Measurements from ENCODE around the gene SLC25A41.
"Not testable (repeated sequence)": the region's sequence is repeated elsewhere in the genome, so short reads cannot be mapped to it uniquely, and the experiment has no call there.

SLC25A41 gene

DNA sequence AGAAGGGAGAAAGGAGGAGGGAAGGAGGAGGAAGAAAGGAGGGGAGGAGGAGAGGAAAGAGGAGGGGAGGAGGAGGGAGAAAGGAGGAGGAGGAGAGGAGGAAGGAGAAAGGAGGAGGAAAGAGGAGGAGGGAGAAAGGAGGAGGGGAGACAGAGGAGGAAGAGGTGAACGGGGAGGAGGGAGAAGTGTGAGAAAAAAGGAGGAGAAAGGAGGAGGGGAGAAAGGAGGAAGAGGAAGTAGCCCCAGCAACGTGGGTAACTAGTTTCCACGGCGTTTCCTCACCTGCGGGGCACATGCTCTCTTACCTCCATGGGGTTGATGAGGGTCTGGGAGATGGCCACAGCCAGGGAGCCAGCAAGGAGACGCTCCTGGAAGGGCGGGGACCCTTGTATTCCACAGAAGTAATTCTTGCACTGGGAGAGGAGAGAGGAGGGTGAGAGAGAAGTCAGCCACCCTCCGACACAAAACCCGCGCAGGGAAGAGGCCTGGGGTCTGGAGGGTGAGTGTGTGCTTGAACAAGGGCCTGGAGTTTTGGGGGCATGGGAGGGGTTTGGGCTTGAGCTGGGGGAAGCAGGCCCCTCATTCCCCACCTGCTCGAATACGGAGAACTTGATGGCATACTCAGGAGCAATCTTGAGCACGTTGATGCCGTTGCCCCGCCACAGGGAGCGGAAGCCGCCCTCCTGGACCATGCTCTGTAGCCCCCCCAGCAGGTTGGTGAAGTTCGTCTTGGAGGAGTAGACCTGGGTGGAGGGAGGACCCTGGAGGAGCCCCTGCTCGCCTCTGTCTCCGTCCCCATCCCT lies 3.9 kb downstream of the SLC25A41 start:
- Histone ChIP-seq H3K79me1 (ENCODE audit: low read length) (no peaks in the 10 kb centered on the region), H3K23ac (ENCODE audit: low read length) (no peak overlapping the region)
- WGBS (ENCODE audit: extremely low coverage, insufficient coverage, low lambda C conversion rate), result no CpG with 5 or more reads among the region's 20 CpGs

DNA sequence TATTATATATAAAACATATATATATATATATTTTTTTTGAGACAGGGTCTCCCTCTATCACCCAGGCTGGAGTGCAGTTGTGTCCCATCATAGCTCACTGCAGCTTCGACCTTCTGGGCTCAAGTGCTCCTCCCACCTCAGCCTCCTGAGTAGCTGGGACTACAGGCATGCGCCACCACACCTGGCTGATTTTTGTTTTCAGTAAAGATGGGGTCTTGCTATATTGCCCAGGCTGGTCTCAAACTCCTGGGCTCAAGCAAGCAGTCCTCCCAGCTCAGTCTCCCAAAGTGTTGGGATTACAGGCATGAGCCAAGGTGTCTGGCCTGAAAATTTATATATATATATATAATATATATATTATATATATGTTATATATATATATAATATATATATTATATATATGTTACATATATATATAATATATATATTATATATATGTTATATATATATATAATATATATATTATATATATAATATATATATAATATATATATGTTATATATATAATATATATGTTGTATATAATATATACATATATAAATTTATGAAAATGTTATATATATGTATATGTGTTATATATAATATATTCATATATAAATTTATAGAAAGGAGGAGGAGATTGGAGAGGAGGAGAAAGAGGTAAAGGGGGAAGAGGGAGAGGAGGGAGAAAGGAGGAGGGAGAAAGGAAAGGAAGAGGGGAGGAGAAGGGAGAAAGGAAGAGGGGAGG lies 4.7 kb downstream of the SLC25A41 start:
- whole genome bisulfite sequencing (ENCODE audit: extremely low coverage, insufficient coverage, low lambda C conversion rate), result no CpG with 5 or more reads among the region's 2 CpGs
- not testable (repeated sequence) for H3K27me3 ChIP-seq (ENCODE audit: insufficient read depth, low read length, poor library complexity); H3K4ac ChIP-seq (ENCODE audit: low read depth, low read length); H3K56ac ChIP-seq (ENCODE audit: low read length); H2BK5ac ChIP-seq (ENCODE audit: low read length); H3K79me2 ChIP-seq (ENCODE audit: control insufficient read depth, insufficient read depth, low read length); H3K79me1 ChIP-seq (ENCODE audit: low read length); H3K4me3 ChIP-seq (ENCODE audit: low read length); H4K5ac ChIP-seq (ENCODE audit: low read length); H2AK5ac ChIP-seq (ENCODE audit: low read length); H2BK15ac ChIP-seq (replicated peaks; ENCODE audit: low read depth); H3K36me3 ChIP-seq (ENCODE audit: control insufficient read depth, insufficient read depth, low read length); H3K4me2 ChIP-seq (ENCODE audit: low read length); H4K8ac ChIP-seq (ENCODE audit: low read depth, low read length); H3K23ac ChIP-seq (ENCODE audit: low read length); H2BK120ac ChIP-seq (ENCODE audit: low read depth, low read length); H3K18ac ChIP-seq (ENCODE audit: low read length); H3K27ac ChIP-seq (ENCODE audit: low read depth, low read length); H3K9ac ChIP-seq (ENCODE audit: low read length); H3K4me1 ChIP-seq (ENCODE audit: control insufficient read depth, low read depth, low read length); DNase-seq

More for the DNA sequence above, 3.9 kb downstream of the SLC25A41 start:
- H4K8ac ChIP-seq (ENCODE audit: low read depth, low read length), result no peak overlapping the region
- H2AK5ac ChIP-seq (ENCODE audit: low read length), result no peak overlapping the region
- no peak overlapping the region for H2BK120ac ChIP-seq (ENCODE audit: low read depth, low read length)
- H2BK5ac ChIP-seq (ENCODE audit: low read length), result no peak overlapping the region
- no peak overlapping the region for H2BK15ac ChIP-seq (replicated peaks; ENCODE audit: low read depth)
- H3K56ac ChIP-seq (ENCODE audit: low read length), result no peak overlapping the region
- H4K5ac ChIP-seq (ENCODE audit: low read length), result no peak overlapping the region
- no peaks in the 10 kb centered on the region for H3K27me3 ChIP-seq (ENCODE audit: insufficient read depth, low read length, poor library complexity)
- no peak overlapping the region for H3K4ac ChIP-seq (ENCODE audit: low read depth, low read length)
- no peak overlapping the region for H3K9ac ChIP-seq (ENCODE audit: low read length)
- H3K79me2 ChIP-seq (ENCODE audit: control insufficient read depth, insufficient read depth, low read length), result no peaks in the 10 kb centered on the region
- no peak overlapping the region for H3K27ac ChIP-seq (ENCODE audit: low read depth, low read length)
- no peak overlapping the region for H3K4me3 ChIP-seq (ENCODE audit: low read length)
- no peak overlapping the region for H3K4me2 ChIP-seq (ENCODE audit: low read length)
- no peak overlapping the region for H3K18ac ChIP-seq (ENCODE audit: low read length)
- no peaks in the 10 kb centered on the region for H3K36me3 ChIP-seq (ENCODE audit: control insufficient read depth, insufficient read depth, low read length)
- DNase-seq, result no peak
- H3K4me1 ChIP-seq (ENCODE audit: control insufficient read depth, low read depth, low read length), result no peaks in the 10 kb centered on the region

DNA sequence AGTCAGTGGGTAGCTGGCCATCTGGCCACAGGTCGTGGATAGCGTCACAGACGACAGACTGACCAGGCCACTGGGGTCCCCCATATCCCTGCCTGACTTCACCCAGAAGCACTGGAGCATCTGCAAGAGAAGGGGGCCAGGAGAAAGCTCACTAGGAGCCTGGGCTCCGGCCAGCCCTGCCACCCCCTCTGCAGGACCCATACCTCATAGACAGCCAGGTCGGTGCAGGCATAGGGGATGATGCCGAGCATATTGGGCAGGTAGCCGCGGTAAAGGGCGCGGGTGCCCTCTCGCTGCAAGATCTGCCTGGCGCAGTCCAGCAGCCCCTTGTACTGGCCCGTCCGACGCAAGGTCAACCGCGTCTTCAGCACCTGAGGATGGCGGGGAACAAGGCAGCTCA lies 6.4 kb downstream of the SLC25A41 start:
- H3K4me2 ChIP-seq (ENCODE audit: low read length), result no peak overlapping the region
- peaks cover under 1% of the 10 kb centered on the region for H3K36me3 ChIP-seq (ENCODE audit: control insufficient read depth, insufficient read depth, low read length)
- H3K4ac ChIP-seq (ENCODE audit: low read depth, low read length), result no peak overlapping the region
- no peak overlapping the region for H3K4me3 ChIP-seq (ENCODE audit: low read length)
- WGBS (ENCODE audit: extremely low coverage, insufficient coverage, low lambda C conversion rate), result no CpG with 5 or more reads among the region's 18 CpGs
- H2BK120ac ChIP-seq (ENCODE audit: low read depth, low read length), result no peak overlapping the region
- no peak overlapping the region for H3K23ac ChIP-seq (ENCODE audit: low read length)
- no peaks in the 10 kb centered on the region for H3K27me3 ChIP-seq (ENCODE audit: insufficient read depth, low read length, poor library complexity)
- no peaks in the 10 kb centered on the region for H3K79me1 ChIP-seq (ENCODE audit: low read length)
- H4K8ac ChIP-seq (ENCODE audit: low read depth, low read length), result no peak overlapping the region
- H3K79me2 ChIP-seq (ENCODE audit: control insufficient read depth, insufficient read depth, low read length), result peaks cover 20% of the 10 kb centered on the region
- H3K27ac ChIP-seq (ENCODE audit: low read depth, low read length), result no peak overlapping the region
- no peak overlapping the region for H3K9ac ChIP-seq (ENCODE audit: low read length)
- DNase-seq, result no peak
- H2AK5ac ChIP-seq (ENCODE audit: low read length), result no peak overlapping the region
- H3K56ac ChIP-seq (ENCODE audit: low read length), result no peak overlapping the region
- no peak overlapping the region for H2BK5ac ChIP-seq (ENCODE audit: low read length)
- no peak overlapping the region for H3K18ac ChIP-seq (ENCODE audit: low read length)
- H4K5ac ChIP-seq (ENCODE audit: low read length), result no peak overlapping the region
- peaks cover 2% of the 10 kb centered on the region for H3K4me1 ChIP-seq (ENCODE audit: control insufficient read depth, low read depth, low read length)
- no peak overlapping the region for H2BK15ac ChIP-seq (replicated peaks; ENCODE audit: low read depth)

DNA sequence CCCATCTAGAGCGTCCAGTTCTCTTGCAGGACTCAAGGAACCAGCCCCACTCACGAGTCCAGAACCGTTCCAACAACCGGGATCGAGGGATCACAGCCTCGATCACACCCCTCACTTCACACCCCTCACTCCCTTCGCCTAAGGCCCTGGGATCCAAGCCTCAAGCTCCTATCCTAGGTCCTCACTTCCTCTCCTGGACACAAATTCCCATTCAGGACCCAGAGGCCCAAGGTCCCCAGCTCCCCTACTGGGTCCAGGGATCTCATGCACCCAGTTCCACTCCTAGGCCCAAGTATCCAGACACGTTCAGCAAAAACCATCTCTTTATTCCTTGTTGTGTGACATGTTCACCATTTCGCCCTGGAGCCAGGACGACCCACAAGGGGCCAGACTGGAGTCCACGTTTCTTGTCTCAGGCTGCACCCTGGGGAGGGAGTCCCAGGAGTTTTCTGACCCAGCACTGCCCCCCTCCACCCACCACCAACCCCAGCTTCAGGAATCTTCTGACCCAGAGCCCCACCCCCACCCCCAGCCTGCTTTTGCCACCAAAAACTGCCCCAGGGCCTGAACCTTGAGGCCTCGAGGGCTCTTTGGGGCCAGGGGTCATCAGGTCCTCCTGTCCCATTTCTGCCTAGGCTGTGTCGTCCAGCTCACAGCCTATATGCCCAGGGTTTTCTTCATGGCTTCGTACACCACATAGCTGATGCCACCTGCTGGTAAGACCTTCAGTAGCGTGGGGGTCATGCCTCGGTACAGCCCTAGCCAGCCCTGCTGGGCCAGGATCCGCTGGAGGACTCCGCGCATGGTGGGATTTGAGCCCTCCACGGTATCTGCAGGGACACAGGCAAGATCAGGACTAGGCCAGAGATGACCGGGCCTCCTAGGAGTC lies 7.6 kb downstream of the SLC25A41 start:
- Histone ChIP-seq H3K56ac (ENCODE audit: low read length) (peak overlapping the region; percentile 65), H3K18ac (ENCODE audit: low read length) (peak overlapping the region; percentile 71), H2BK120ac (ENCODE audit: low read depth, low read length) (no peak overlapping the region), H3K79me1 (ENCODE audit: low read length) (no peaks in the 10 kb centered on the region), H3K27ac (ENCODE audit: low read depth, low read length) (peak overlapping the region; percentile 26), H3K4me2 (ENCODE audit: low read length) (no peak overlapping the region), H4K8ac (ENCODE audit: low read depth, low read length) (peak overlapping the region; percentile 84), H3K9ac (ENCODE audit: low read length) (peak overlapping the region; percentile 25), H3K4me3 (ENCODE audit: low read length) (no peak overlapping the region), H3K36me3 (ENCODE audit: control insufficient read depth, insufficient read depth, low read length) (peaks cover 6% of the 10 kb centered on the region), H2BK5ac (ENCODE audit: low read length) (no peak overlapping the region), H4K5ac (ENCODE audit: low read length) (peak overlapping the region; percentile 97), H3K79me2 (ENCODE audit: control insufficient read depth, insufficient read depth, low read length) (peaks cover 31% of the 10 kb centered on the region), H3K4me1 (ENCODE audit: control insufficient read depth, low read depth, low read length) (peaks cover 2% of the 10 kb centered on the region), H2AK5ac (ENCODE audit: low read length) (peak overlapping the region; percentile 77), H2BK15ac (replicated peaks; ENCODE audit: low read depth) (no peak overlapping the region), H3K27me3 (ENCODE audit: insufficient read depth, low read length, poor library complexity) (no peaks in the 10 kb centered on the region), H3K4ac (ENCODE audit: low read depth, low read length) (peak overlapping the region; percentile 38), H3K23ac (ENCODE audit: low read length) (no peak overlapping the region)
- DNase-seq, result peak; percentile 11
- no CpG with 5 or more reads among the region's 21 CpGs for WGBS (ENCODE audit: extremely low coverage, insufficient coverage, low lambda C conversion rate)

DNA sequence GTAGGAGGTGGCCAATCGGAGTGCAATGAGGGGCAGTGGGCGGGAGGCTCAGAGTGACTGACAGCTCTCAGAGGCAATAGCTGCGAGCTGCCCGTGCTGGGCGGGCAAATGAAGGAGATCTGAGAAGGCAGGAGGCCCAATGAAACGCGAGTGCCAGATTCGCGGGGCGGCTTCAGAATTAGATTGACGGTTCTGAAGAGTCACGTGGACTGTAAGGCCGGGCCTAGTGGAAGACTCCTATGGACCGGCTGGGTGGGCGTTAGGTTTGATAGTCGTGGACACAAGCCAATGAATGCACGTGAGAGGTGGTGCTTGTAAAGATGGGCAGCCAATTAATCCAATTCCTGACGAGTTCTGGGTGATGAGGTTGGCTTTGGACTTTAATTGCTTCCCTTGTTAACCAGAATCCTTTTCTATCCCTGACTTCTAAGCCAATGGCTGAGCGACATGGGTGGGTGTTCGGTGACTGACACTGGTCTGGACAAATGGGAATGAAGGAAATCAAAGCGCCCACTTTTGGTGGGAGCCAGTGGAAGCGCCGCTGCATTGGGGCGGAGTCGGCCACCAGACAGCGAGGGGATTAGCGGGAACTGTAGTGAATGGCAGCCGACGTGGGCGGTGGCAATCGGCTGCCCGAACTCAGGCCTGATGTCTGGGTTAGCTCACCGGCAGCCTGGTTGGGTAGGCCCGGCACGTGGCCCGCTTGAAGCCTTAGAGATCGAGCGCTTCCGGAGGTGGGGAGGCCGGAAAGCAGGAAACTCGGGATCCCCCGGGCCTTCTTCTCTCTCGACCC lies 8.4 kb downstream of the SLC25A41 start:
- peak overlapping the region; percentile 26 for H3K27ac ChIP-seq (ENCODE audit: low read depth, low read length)
- no CpG with 5 or more reads among the region's 43 CpGs for WGBS (ENCODE audit: extremely low coverage, insufficient coverage, low lambda C conversion rate)
- H2AK5ac ChIP-seq (ENCODE audit: low read length), result no peak overlapping the region
- peak overlapping the region; percentile 25 for H3K9ac ChIP-seq (ENCODE audit: low read length)
- H3K4me2 ChIP-seq (ENCODE audit: low read length), result no peak overlapping the region
- H3K79me1 ChIP-seq (ENCODE audit: low read length), result peaks cover 4% of the 10 kb centered on the region
- H2BK15ac ChIP-seq (replicated peaks; ENCODE audit: low read depth), result no peak overlapping the region
- H2BK120ac ChIP-seq (ENCODE audit: low read depth, low read length), result no peak overlapping the region
- peak overlapping the region; percentile 38 for H3K4ac ChIP-seq (ENCODE audit: low read depth, low read length)
- peak overlapping the region; percentile 65 for H3K56ac ChIP-seq (ENCODE audit: low read length)
- no peak overlapping the region for H2BK5ac ChIP-seq (ENCODE audit: low read length)
- H3K27me3 ChIP-seq (ENCODE audit: insufficient read depth, low read length, poor library complexity), result no peaks in the 10 kb centered on the region
- H4K8ac ChIP-seq (ENCODE audit: low read depth, low read length), result peak overlapping the region; percentile 84
- no peak overlapping the region for H3K23ac ChIP-seq (ENCODE audit: low read length)
- H3K36me3 ChIP-seq (ENCODE audit: control insufficient read depth, insufficient read depth, low read length), result peaks cover 8% of the 10 kb centered on the region
- DNase-seq, result peak; percentile 100
- peaks cover 40% of the 10 kb centered on the region for H3K79me2 ChIP-seq (ENCODE audit: control insufficient read depth, insufficient read depth, low read length)
- H3K18ac ChIP-seq (ENCODE audit: low read length), result peak overlapping the region; percentile 71
- H3K4me3 ChIP-seq (ENCODE audit: low read length), result no peak overlapping the region
- H4K5ac ChIP-seq (ENCODE audit: low read length), result no peak overlapping the region
- H3K4me1 ChIP-seq (ENCODE audit: control insufficient read depth, low read depth, low read length), result peaks cover 2% of the 10 kb centered on the region

Measured in mesendoderm (in vitro differentiated cells).